ENCODE measurements around the gene EPB41.
A peak's percentile ranks its signal among the peaks of the same experiment; 100 is the strongest.

EPB41 gene

DNA sequence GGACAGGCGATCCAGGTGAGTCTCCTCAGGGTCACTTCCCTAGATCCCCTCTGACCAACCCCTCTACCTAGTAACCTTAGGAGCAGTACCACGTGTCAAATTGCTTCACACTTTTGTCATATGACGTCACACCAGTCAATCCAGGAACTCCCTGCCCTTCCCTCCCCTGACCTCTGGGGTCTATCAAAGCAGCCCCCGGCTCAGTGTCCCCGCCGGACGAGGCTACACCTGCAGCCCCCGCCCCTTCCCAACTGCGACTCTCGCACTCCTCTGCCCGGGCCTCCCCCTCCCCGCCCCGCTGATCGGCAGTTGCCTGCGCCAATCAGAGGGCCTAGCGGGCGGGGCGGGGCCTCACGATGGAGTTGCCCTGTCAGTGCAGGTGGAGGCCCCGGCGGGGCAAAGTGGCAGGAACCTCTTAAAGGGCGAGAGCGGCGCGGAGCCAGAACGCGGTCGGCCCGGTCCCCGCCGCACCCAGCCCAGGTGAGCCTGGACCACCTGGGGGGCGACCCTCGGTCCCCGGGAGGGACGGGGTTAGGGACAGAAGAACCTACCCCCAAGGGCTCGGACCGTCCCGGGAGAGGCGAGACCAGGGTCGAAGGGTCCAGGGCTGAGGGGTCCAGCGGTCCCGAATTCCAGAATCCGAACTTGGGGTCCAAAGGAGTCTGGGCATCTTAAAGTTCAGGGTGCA is 27.5 kb upstream of the EPB41 start:
- TF ChIP-seq, protein P1, sequence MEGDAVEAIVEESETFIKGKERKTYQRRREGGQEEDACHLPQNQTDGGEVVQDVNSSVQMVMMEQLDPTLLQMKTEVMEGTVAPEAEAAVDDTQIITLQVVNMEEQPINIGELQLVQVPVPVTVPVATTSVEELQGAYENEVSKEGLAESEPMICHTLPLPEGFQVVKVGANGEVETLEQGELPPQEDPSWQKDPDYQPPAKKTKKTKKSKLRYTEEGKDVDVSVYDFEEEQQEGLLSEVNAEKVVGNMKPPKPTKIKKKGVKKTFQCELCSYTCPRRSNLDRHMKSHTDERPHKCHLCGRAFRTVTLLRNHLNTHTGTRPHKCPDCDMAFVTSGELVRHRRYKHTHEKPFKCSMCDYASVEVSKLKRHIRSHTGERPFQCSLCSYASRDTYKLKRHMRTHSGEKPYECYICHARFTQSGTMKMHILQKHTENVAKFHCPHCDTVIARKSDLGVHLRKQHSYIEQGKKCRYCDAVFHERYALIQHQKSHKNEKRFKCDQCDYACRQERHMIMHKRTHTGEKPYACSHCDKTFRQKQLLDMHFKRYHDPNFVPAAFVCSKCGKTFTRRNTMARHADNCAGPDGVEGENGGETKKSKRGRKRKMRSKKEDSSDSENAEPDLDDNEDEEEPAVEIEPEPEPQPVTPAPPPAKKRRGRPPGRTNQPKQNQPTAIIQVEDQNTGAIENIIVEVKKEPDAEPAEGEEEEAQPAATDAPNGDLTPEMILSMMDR (IDR thresholded peaks at IDR 0.05): no peak
- DNase-seq (ENCODE audit: low spot score): peak; percentile 91
- H3K27ac ChIP-seq: peak overlapping the region; percentile 67 to 77
- peak overlapping the region; percentile 90 for H3K4me3 ChIP-seq

DNA sequence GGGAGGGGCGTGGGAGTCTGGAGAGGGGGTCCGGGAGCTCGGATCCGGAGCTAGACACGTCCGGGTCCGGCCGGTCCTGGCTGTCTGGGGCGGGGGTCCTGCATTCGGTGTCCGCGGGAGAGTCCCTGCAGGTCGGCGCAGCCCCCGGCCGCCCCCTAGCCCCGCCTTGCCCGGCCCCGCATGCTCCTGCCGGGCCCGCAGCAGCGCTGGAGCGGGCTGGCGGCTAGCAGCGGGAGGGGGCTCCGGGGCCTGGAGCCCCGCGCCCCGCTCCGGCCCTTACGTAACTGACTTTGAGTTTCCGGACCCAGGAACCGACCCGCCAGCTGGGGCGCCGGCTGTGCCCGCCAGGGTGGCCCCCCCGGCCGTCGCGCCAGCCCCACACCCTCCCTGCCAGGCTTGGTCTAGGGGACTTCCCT is 26.9 kb upstream of the EPB41 start:
- H3K4me3 ChIP-seq: peak overlapping the region; percentile 90
- TF ChIP-seq, protein P1 (IDR thresholded peaks at IDR 0.05): no peak
- peak overlapping the region; percentile 67 to 77 for H3K27ac ChIP-seq
- DNase-seq (ENCODE audit: low spot score): no peak

DNA sequence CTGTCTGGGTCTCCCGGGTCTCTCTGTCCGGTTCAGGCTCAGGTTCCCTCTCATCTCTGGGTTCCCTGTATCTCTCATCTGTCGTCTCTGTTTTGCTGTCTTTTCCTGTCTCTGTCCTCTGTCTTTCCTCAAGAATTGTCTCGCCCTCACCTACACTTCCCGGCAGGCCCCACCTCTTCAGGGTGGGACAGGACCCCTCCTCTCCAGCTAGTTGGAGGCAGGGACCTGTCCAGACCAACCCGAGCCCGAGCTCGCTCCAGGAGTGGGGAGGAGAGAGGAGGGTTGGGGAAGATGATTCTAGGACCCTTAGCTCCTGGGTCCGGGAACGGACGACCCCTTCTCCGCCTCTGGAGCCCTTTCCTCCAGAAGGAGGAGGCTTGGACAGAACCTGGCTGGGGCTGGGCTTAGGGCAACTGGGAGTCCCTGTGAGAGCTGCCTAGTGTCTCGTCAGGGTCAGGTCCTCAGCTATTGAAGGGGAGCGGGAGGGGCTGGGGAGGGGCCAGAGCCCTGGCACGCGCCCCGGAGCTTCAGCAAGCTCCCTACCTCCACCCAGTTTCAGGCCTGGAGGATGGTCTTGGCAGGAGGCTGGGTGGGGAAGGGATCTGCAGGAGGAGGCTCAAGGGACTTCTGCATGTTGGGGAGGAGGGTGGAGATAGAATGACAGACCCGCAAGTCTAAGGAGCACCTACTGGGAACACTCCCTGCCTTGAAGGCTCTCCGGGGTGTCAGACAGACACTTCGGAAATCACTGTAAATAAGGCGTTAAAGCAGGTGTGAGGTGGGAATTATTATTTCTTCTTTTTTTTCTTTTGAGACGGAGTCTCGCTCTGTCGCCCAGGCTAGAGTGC is 26.3 kb upstream of the EPB41 start:
- TF ChIP-seq, protein P1 (IDR thresholded peaks at IDR 0.05): no peak
- H3K27ac ChIP-seq: peak overlapping the region; percentile 31 to 67
- peak overlapping the region; percentile 90 for H3K4me3 ChIP-seq
- no peak for DNase-seq (ENCODE audit: low spot score)

DNA sequence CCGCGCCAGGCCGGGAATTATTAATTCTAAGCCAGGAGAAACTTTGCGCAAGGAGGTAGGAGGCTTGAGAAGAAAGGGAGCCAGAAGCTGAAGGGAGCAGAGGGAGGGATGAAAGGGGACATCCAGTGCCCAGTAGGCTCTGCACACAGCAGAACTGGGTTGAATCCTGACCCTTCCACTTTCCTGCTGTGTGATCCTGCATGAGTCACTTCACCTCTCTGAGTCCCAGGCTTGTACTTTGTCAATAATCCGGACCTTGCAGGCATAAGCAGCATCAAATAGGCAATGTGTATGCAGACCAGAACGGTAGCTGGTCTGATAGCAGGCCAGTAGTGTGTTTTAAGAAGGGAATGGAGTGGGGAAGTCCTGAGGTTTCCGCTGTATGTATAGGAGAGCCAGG is 25.5 kb upstream of the EPB41 start:
- H3K27ac ChIP-seq: no peak overlapping the region
- TF ChIP-seq, protein P1 (IDR thresholded peaks at IDR 0.05): no peak
- DNase-seq (ENCODE audit: low spot score): no peak
- H3K4me3 ChIP-seq: no peak overlapping the region

DNA sequence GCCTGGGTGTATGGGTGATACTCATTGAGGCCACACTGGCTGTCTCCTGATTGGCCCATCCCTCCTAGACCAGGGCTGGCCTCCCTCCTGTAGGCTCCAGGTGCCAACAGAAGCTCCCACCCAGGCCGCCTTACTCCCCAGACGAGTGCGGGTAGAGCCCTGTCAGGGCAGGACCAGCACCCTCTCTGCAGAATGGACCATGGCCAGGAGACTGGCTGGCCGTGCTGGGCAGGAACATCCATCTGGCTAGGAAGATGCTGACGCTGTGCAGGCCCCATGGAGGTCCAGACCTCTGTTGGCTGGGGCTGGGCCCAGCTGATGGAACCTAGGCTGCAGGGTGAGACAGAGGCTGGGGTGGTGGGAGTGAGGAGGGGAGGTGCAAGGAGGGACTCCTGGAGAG is 25.0 kb upstream of the EPB41 start:
- Histone ChIP-seq H3K27ac (no peak overlapping the region), H3K4me3 (no peak overlapping the region)
- DNase-seq (ENCODE audit: low spot score): no peak
- TF ChIP-seq, protein P1 (IDR thresholded peaks at IDR 0.05): no peak

DNA sequence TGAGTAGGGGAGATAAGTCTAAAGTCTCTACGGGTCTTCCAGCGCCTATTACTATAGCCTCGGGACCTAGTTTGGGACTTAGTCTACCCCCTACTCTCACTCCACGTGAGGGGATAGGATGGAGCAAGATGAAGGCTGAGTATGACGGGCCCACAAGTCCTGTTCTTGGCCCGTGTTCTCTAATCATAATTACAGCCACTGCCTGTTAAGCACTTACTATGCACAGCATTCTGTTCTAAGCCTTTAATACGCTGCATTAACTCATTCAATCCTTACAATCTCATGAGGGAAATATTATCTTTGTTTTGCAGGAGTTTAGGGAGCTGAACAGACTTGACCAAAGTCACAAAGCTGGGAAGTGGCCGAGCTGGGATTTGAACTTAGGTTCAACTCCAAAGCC is 23.9 kb upstream of the EPB41 start:
- DNase-seq (ENCODE audit: low spot score): no peak
- H3K27ac ChIP-seq: no peak overlapping the region
- TF ChIP-seq, protein P1 (IDR thresholded peaks at IDR 0.05): no peak
- H3K4me3 ChIP-seq: no peak overlapping the region

All from coronary artery (tissue), 2 donors.